ENCODE measurements around the gene ADCY10.
"Not testable (repeated sequence)": the region's sequence is repeated elsewhere in the genome, so short reads cannot be mapped to it uniquely, and the experiment has no call there.

Gene ADCY10

GRCh38 chr1:167806676-167807075 lies 107.3 kb downstream of the ADCY10 start:
- DNase-seq (ENCODE audit: low spot score): not testable (repeated sequence)

- DNase-seq (ENCODE audit: low spot score): not testable (repeated sequence)
Measured at GRCh38 chr1:167806235-167806634, 107.7 kb downstream of the ADCY10 start.

- no peak for DNase-seq (ENCODE audit: low spot score)
Measured at GRCh38 chr1:167805041-167805556, 108.8 kb downstream of the ADCY10 start.

- DNase-seq (ENCODE audit: low spot score): peak; percentile 92
Measured at GRCh38 chr1:167803358-167804207, 110.4 kb downstream of the ADCY10 start.

GRCh38 chr1:167802235-167802634 lies 111.7 kb downstream of the ADCY10 start:
- no peak for DNase-seq (ENCODE audit: low spot score)

GRCh38 chr1:167800251-167800650 lies 113.7 kb downstream of the ADCY10 start:
- no peak for DNase-seq (ENCODE audit: low spot score)

GRCh38 chr1:167799747-167800146 lies 114.2 kb downstream of the ADCY10 start:
- no peak for DNase-seq (ENCODE audit: low spot score)

GRCh38 chr1:167798952-167799351 lies 115.0 kb downstream of the ADCY10 start:
- DNase-seq (ENCODE audit: low spot score): no peak

GRCh38 chr1:167797015-167797414 lies 116.9 kb downstream of the ADCY10 start:
- DNase-seq (ENCODE audit: low spot score): peak; percentile 88

GRCh38 chr1:167795810-167796740 lies 117.9 kb downstream of the ADCY10 start:
- DNase-seq (ENCODE audit: low spot score): no peak

GRCh38 chr1:167794043-167794442 lies 119.9 kb downstream of the ADCY10 start:
- DNase-seq (ENCODE audit: low spot score): no peak

GRCh38 chr1:167792188-167792565 lies 121.8 kb downstream of the ADCY10 start:
- no peak for DNase-seq (ENCODE audit: low spot score)

- peak; percentile 86 for DNase-seq (ENCODE audit: low spot score)
Measured at GRCh38 chr1:167791281-167792187, 122.4 kb downstream of the ADCY10 start.

GRCh38 chr1:167790117-167790516 lies 123.8 kb downstream of the ADCY10 start:
- DNase-seq (ENCODE audit: low spot score): no peak

GRCh38 chr1:167789501-167789900 lies 124.4 kb downstream of the ADCY10 start:
- DNase-seq (ENCODE audit: low spot score): no peak

GRCh38 chr1:167786502-167786901 lies 127.4 kb downstream of the ADCY10 start:
- no peak for DNase-seq (ENCODE audit: low spot score)

- no peak for DNase-seq (ENCODE audit: low spot score)
Measured at GRCh38 chr1:167784876-167785550, 128.9 kb downstream of the ADCY10 start.

GRCh38 chr1:167782946-167783345 lies 131.0 kb downstream of the ADCY10 start:
- DNase-seq (ENCODE audit: low spot score): no peak

GRCh38 chr1:167781558-167781957 lies 132.4 kb downstream of the ADCY10 start:
- DNase-seq (ENCODE audit: low spot score): no peak

GRCh38 chr1:167777269-167777650 lies 136.7 kb downstream of the ADCY10 start:
- no peak for DNase-seq (ENCODE audit: low spot score)
